Cardiac muscle cell (in vitro differentiated cells and primary cell): ENCODE results near the gene SMU1. TPM values are rescaled to one million over a fixed set of nuclear protein-coding genes. Genes with fewer than 3 reads are reported as not detected.

ENCODE experiments used
- DNase-seq, 2 donors: peaks; one replicate each; pipeline versions ENCODE4 v3.0.0 to v3.0.0-alpha.2; 2010 to 2017; ENCODE audit warnings: low read depth in 1 of 2, low spot score in 1 of 2
- H3K27ac ChIP-seq: fragments of 200-600 bp; sonication (generic); 2 replicates; pipeline ENCODE4 v1.5.1; 2016
- H3K27me3 ChIP-seq: fragments of 200-600 bp; sonication (generic); 2 replicates; pipeline ENCODE4 v1.6.0; 2016; ENCODE audit warnings: control low read depth
- H3K36me3 ChIP-seq: fragments of 200-600 bp; sonication (generic); 2 replicates; pipeline ENCODE4 v1.5.1; 2016; ENCODE audit warnings: control low read depth
- H3K4me1 ChIP-seq: fragments of 200-600 bp; sonication (generic); 2 replicates; pipeline ENCODE4 v1.8.1; 2017; ENCODE audit warnings: low read depth, mild to moderate bottlenecking, mixed run types
- H3K4me3 ChIP-seq: fragments of 200-600 bp; sonication (generic); 2 replicates; pipeline ENCODE4 v1.5.1; 2016; ENCODE audit warnings: mild to moderate bottlenecking
- H3K9me3 ChIP-seq: fragments of 200-600 bp; sonication (generic); 2 replicates; pipeline ENCODE4 v1.5.1; 2017; ENCODE audit warnings: low read depth, mild to moderate bottlenecking, control low read depth
- polyA plus RNA-seq: library from polyadenylated mRNA; unstranded; fragments of >200 nt; fragmentation: Nextera tagmentation; extraction: Ambion mirVana; gene quantifications from 2 replicates; pipeline ENCODE4 v1.2.1, GENCODE V29; 2016
- total RNA-seq: library from RNA; depleted of rRNA; stranded (reverse); fragments of >200 nt; gene quantifications from 2 replicates; pipeline ENCODE4 v1.2.3, GENCODE V29; 2016
- TF ChIP-seq, protein P1 (sequence below): IDR thresholded peaks from 2 replicates; pipeline ENCODE4 v1.5.1; 2012; ENCODE audit warnings: low read depth, mild to moderate bottlenecking, low read length

Gene SMU1
- total and polyA plus RNA-seq, 2 experiments from 2014 or later, result 16.4 TPM

- H3K4me1 ChIP-seq, result no peaks in the 10 kb centered on the region
- no peak overlapping the region for H3K27ac ChIP-seq
- no peak overlapping the region for H3K4me3 ChIP-seq
- H3K9me3 ChIP-seq, result no peaks in the 10 kb centered on the region
- H3K36me3 ChIP-seq, result peaks cover 11% of the 10 kb centered on the region
- H3K27me3 ChIP-seq, result no peaks in the 10 kb centered on the region
- DNase-seq, result no peak
- TF ChIP-seq, protein P1, sequence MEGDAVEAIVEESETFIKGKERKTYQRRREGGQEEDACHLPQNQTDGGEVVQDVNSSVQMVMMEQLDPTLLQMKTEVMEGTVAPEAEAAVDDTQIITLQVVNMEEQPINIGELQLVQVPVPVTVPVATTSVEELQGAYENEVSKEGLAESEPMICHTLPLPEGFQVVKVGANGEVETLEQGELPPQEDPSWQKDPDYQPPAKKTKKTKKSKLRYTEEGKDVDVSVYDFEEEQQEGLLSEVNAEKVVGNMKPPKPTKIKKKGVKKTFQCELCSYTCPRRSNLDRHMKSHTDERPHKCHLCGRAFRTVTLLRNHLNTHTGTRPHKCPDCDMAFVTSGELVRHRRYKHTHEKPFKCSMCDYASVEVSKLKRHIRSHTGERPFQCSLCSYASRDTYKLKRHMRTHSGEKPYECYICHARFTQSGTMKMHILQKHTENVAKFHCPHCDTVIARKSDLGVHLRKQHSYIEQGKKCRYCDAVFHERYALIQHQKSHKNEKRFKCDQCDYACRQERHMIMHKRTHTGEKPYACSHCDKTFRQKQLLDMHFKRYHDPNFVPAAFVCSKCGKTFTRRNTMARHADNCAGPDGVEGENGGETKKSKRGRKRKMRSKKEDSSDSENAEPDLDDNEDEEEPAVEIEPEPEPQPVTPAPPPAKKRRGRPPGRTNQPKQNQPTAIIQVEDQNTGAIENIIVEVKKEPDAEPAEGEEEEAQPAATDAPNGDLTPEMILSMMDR, result no peak
Measured at GRCh38 chr9:33120620-33121019, 44.1 kb upstream of the SMU1 start.

DNA sequence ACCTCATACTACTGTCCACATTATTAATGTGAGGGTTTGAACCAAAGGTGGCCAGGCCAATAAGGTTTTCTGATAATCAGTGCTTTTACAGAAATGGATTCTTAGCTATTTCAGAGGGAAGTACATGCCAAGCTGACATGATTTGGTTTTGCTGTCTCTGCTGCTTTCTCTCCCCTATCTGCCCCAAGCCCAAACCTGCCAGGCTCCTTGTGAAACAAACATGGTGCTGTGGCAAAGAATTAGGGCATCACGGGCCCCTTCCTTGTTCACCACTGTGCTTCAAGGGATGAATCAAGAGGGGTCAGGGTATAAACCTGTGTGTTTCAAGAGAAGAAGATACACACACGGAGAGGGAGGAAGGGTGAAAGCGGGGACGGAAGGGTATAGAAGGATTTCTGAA is 41.3 kb upstream of the SMU1 start:
- Histone ChIP-seq H3K4me1 (no peaks in the 10 kb centered on the region), H3K36me3 (peaks cover 14% of the 10 kb centered on the region), H3K27me3 (no peaks in the 10 kb centered on the region), H3K4me3 (no peak overlapping the region), H3K27ac (peak overlapping the region; percentile 88), H3K9me3 (no peaks in the 10 kb centered on the region)
- TF ChIP-seq, protein P1, result no peak
- no peak for DNase-seq

DNA sequence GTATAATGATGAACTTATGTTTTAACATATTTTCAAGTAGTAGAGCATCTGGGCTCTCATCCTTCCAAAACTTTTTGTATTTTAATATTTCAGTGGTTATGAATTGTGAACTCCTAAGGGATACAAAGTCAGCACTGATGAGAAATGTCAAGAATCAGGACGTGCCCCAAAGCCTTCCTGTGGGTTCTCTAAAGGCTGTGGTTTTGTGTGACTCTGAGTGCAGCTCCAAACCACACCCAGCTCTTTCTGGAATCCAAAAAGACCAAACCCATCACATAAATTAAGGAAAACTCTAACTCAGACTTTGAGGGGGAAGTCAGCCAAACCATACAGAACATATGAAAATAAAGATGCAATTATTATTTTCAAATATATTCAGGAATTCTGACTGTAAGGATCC is 40.8 kb upstream of the SMU1 start:
- H3K27ac ChIP-seq, result peak overlapping the region; percentile 88
- no peak overlapping the region for H3K4me3 ChIP-seq
- no peaks in the 10 kb centered on the region for H3K9me3 ChIP-seq
- no peaks in the 10 kb centered on the region for H3K27me3 ChIP-seq
- H3K4me1 ChIP-seq, result no peaks in the 10 kb centered on the region
- no peak for DNase-seq
- TF ChIP-seq, protein P1, result no peak
- peaks cover 16% of the 10 kb centered on the region for H3K36me3 ChIP-seq

GRCh38 chr9:33116860-33117259 is 40.4 kb upstream of the SMU1 start:
- TF ChIP-seq, protein P1, result no peak
- Histone ChIP-seq H3K4me1 (no peaks in the 10 kb centered on the region), H3K4me3 (no peak overlapping the region), H3K36me3 (peaks cover 20% of the 10 kb centered on the region), H3K27ac (peak overlapping the region; percentile 88), H3K27me3 (no peaks in the 10 kb centered on the region), H3K9me3 (no peaks in the 10 kb centered on the region)
- DNase-seq, result peak in 1 of 2 donors; percentile 65

GRCh38 chr9:33114746-33115145 is 38.3 kb upstream of the SMU1 start:
- TF ChIP-seq, protein P1, result no peak

More at GRCh38 chr9:33114746-33115145, 38.3 kb upstream of the SMU1 start:
- no peaks in the 10 kb centered on the region for H3K4me1 ChIP-seq
- peaks cover 16% of the 10 kb centered on the region for H3K36me3 ChIP-seq
- no peaks in the 10 kb centered on the region for H3K27me3 ChIP-seq
- H3K27ac ChIP-seq, result no peak overlapping the region
- no peak overlapping the region for H3K4me3 ChIP-seq
- DNase-seq, result no peak
- H3K9me3 ChIP-seq, result no peaks in the 10 kb centered on the region
